T-cell (primary cell): ENCODE results near the gene IFNL3. TPM values are rescaled to one million over a fixed set of nuclear protein-coding genes. Genes with fewer than 3 reads are reported as not detected.
A peak's percentile ranks its signal among the peaks of the same experiment; 100 is the strongest.
"Not testable (repeated sequence)": the region's sequence is repeated elsewhere in the genome, so short reads cannot be mapped to it uniquely, and the experiment has no call there.

Source experiments
- ATAC-seq, 4 experiments: fragments of 200-7000 bp in 3 of 4; fragments of 150-1000 bp in 1 of 4; cut with Tn5 transposase; replicated peaks in 1 of 4; 1 replicate in 3 of 4; 2 replicates in 1 of 4; pipeline ENCODE4 v1.10.0; 2021; ENCODE audit warnings: moderate library complexity in 3 of 4, mild to moderate bottlenecking in 2 of 4, moderate number of reproducible peaks in 1 of 4
- CTCF ChIA-PET, 2 donors: fragments of 300-600 bp; sonication (Branson Sonifier 250); formaldehyde crosslinking; loops; one replicate each; lab custom pipeline; 2022; ENCODE audit warnings: antibody characterized with exemption in 2 of 2; lab: Charles Lee
- POLR2A ChIA-PET, 2 donors: fragments of 300-600 bp; sonication (Branson Sonifier 250); formaldehyde crosslinking; loops; one replicate each; lab custom pipeline; 2022; ENCODE audit warnings: antibody characterized with exemption in 2 of 2; lab: Charles Lee
- DNase-seq, 35 experiments: peaks; one replicate each; pipeline versions ENCODE4 v3.0.0 to v3.0.0-alpha.2; 2013 to 2023
- H3K27ac ChIP-seq: one replicate; pipeline ENCODE4 v1.5.1; 2013; ENCODE audit warnings: low read length
- H3K27me3 ChIP-seq, 2 experiments: replicated peaks in 1 of 2; 1 replicate in 1 of 2; 2 replicates in 1 of 2; pipeline versions ENCODE4 v1.6.1 to v1.7.0; 2013; ENCODE audit warnings: low read length in 1 of 2, mixed read lengths in 1 of 2; ENCODE audit not compliant: control insufficient read depth in 2 of 2, insufficient read depth in 2 of 2; ENCODE audit errors: extremely low read depth in 1 of 2
- H3K36me3 ChIP-seq, 2 donors: 1 replicate in 1 of 2; 2 replicates in 1 of 2; pipeline versions ENCODE4 v1.6.1 to v1.7.0; 2013; ENCODE audit warnings: low read length in 1 of 2; ENCODE audit not compliant: control insufficient read depth in 2 of 2, insufficient read depth in 1 of 2; ENCODE audit errors: extremely low read depth in 1 of 2
- H3K4me1 ChIP-seq, 2 experiments: 1 replicate in 1 of 2; 2 replicates in 1 of 2; pipeline versions ENCODE4 v1.6.1 to v1.7.0; 2013; ENCODE audit warnings: low read length in 2 of 2, mixed read lengths in 1 of 2; ENCODE audit not compliant: insufficient read depth in 2 of 2, control insufficient read depth in 1 of 2; ENCODE audit errors: extremely low read depth in 1 of 2
- H3K4me3 ChIP-seq, 2 donors: 1 replicate in 1 of 2; 2 replicates in 1 of 2; pipeline versions ENCODE4 v1.5.1 to v1.7.0; 2013; ENCODE audit warnings: mild to moderate bottlenecking in 2 of 2, low read length in 1 of 2, moderate library complexity in 1 of 2; ENCODE audit not compliant: control insufficient read depth in 1 of 2; ENCODE audit errors: extremely low read depth in 1 of 2
- H3K9me3 ChIP-seq: 2 replicates; pipeline ENCODE4 v1.7.0; 2013
- H3K27ac Mint-ChIP-seq, 2 donors: one replicate each; pipeline ENCODE4 v1.8.0; 2020 to 2021; ENCODE audit warnings: mild to moderate bottlenecking in 2 of 2, mixed read lengths in 2 of 2
- H3K27me3 Mint-ChIP-seq, 2 donors: one replicate each; pipeline ENCODE4 v1.8.0; 2021 to 2022; ENCODE audit warnings: mixed read lengths in 2 of 2
- H3K36me3 Mint-ChIP-seq: one replicate; pipeline ENCODE4 v1.8.0; 2021; ENCODE audit warnings: mixed read lengths
- H3K4me1 Mint-ChIP-seq, 3 donors: one replicate each; pipeline ENCODE4 v1.8.0; 2020 to 2022; ENCODE audit warnings: mixed read lengths in 3 of 3, mild to moderate bottlenecking in 1 of 3
- H3K4me3 Mint-ChIP-seq, 3 donors: one replicate each; pipeline ENCODE4 v1.8.0; 2020 to 2022; ENCODE audit warnings: mild to moderate bottlenecking in 3 of 3, mixed read lengths in 3 of 3, moderate library complexity in 3 of 3
- H3K9me3 Mint-ChIP-seq, 3 donors: one replicate each; pipeline ENCODE4 v1.8.0; 2020 to 2022; ENCODE audit warnings: mixed read lengths in 3 of 3
- WGBS: methylation state at CpG from one replicate; pipeline ENCODE4 v1.1.5; 2013; ENCODE audit warnings: missing lambda C conversion rate; ENCODE audit not compliant: insufficient coverage; 5-methylcytosine and 5-hydroxymethylcytosine counted together
- total RNA-seq, 35 experiments: library from RNA in 6 of 35; stranded (reverse) in 6 of 35; fragments of 120-200 nt in 1 of 35; gene quantifications; one replicate each; pipeline versions ENCODE4 v1.2.1 to v1.2.4 and lab custom pipeline; 2013 to 2026

The IFNL3 gene
- total RNA-seq, 5 donors from 2014 or later (not counting 1 experiment from before 2014, with no cell fraction given): not detected

GRCh38 chr19:39275578-39275977 lies 30.8 kb upstream of the IFNL3 start:
- H3K4me3 Mint-ChIP-seq: no peak overlapping the region
- H3K27me3 Mint-ChIP-seq: peaks cover 9 to 12% of the 10 kb centered on the region in 2 donors
- ATAC-seq: no peak
- H3K4me3 ChIP-seq: no peak overlapping the region
- ChIA-PET CTCF (no interaction called here), POLR2A (no interaction called here)
- H3K36me3 ChIP-seq: no peaks in the 10 kb centered on the region
- no peaks in the 10 kb centered on the region for H3K9me3 ChIP-seq
- no peaks in the 10 kb centered on the region for H3K4me1 Mint-ChIP-seq
- no peaks in the 10 kb centered on the region for H3K9me3 Mint-ChIP-seq
- H3K27ac Mint-ChIP-seq: no peak overlapping the region
- no peak overlapping the region for H3K27ac ChIP-seq
- 84% methylated on average over 5 of the region's 5 CpGs for WGBS
- DNase-seq: no peak
- H3K27me3 ChIP-seq: peaks cover 0 to 3% of the 10 kb centered on the region in 2 experiments
- H3K4me1 ChIP-seq: no peaks in the 10 kb centered on the region
- H3K36me3 Mint-ChIP-seq: no peaks in the 10 kb centered on the region

- H3K9me3 ChIP-seq, H3K27ac ChIP-seq, H3K27me3 ChIP-seq, H3K36me3 Mint-ChIP-seq, H3K36me3 ChIP-seq, H3K4me3 Mint-ChIP-seq, H3K4me1 Mint-ChIP-seq, DNase-seq, H3K4me3 ChIP-seq, CTCF ChIA-PET, H3K9me3 Mint-ChIP-seq, H3K4me1 ChIP-seq, ATAC-seq, H3K27ac Mint-ChIP-seq, POLR2A ChIA-PET: not testable (repeated sequence)
- peaks cover 14 to 16% of the 10 kb centered on the region in 2 donors for H3K27me3 Mint-ChIP-seq
- 80% methylated on average over 2 of the region's 5 CpGs for WGBS
These were observed 29.1 kb upstream of the IFNL3 start for GRCh38 chr19:39273859-39274258.

GRCh38 chr19:39270036-39270871 lies 25.4 kb upstream of the IFNL3 start:
- WGBS: 94% methylated on average over 2 of the region's 9 CpGs
- Histone ChIP-seq H3K27me3 (peaks cover 2 to 16% of the 10 kb centered on the region in 2 experiments), H3K4me3 (no peak overlapping the region), H3K27ac (no peak overlapping the region), H3K9me3 (no peaks in the 10 kb centered on the region), H3K36me3 (no peaks in the 10 kb centered on the region), H3K4me1 (peaks cover 0 to 3% of the 10 kb centered on the region in 2 experiments)
- Mint-ChIP-seq H3K27me3 (peaks cover 11 to 21% of the 10 kb centered on the region in 2 donors), H3K4me1 (peaks cover 0 to 1% (median 0%) of the 10 kb centered on the region in 3 donors), H3K9me3 (no peaks in the 10 kb centered on the region), H3K4me3 (no peak overlapping the region), H3K36me3 (no peaks in the 10 kb centered on the region), H3K27ac (no peak overlapping the region)
- no peak for ATAC-seq
- CTCF ChIA-PET: interaction anchor here in 1 of 2 donors (0.5 kb wide), 1 partner anchor 18 kb away, joined by 3 read pairs; no protein-coding TSS in a partner anchor
- POLR2A ChIA-PET: no interaction called here
- DNase-seq: no peak

- H3K9me3 Mint-ChIP-seq, DNase-seq, H3K9me3 ChIP-seq, ATAC-seq, H3K36me3 Mint-ChIP-seq, H3K27ac Mint-ChIP-seq, H3K36me3 ChIP-seq, H3K4me3 ChIP-seq, H3K4me1 Mint-ChIP-seq, POLR2A ChIA-PET, H3K27ac ChIP-seq, H3K4me3 Mint-ChIP-seq, CTCF ChIA-PET: not testable (repeated sequence)
- peaks cover 2 to 25% of the 10 kb centered on the region in 2 experiments for H3K27me3 ChIP-seq
- H3K4me1 ChIP-seq: peaks cover 0 to 11% of the 10 kb centered on the region in 2 experiments
- peaks cover 11 to 26% of the 10 kb centered on the region in 2 donors for H3K27me3 Mint-ChIP-seq
- 65% methylated on average over 6 of the region's 10 CpGs for WGBS
These were observed 24.6 kb upstream of the IFNL3 start for GRCh38 chr19:39269369-39269768.

GRCh38 chr19:39268531-39269223 lies 23.9 kb upstream of the IFNL3 start:
- peaks cover 15 to 32% of the 10 kb centered on the region in 2 donors for H3K27me3 Mint-ChIP-seq
- POLR2A ChIA-PET, CTCF ChIA-PET, H3K4me3 ChIP-seq, H3K27ac Mint-ChIP-seq, DNase-seq, H3K4me1 Mint-ChIP-seq, H3K36me3 ChIP-seq, H3K9me3 Mint-ChIP-seq, H3K36me3 Mint-ChIP-seq, H3K4me3 Mint-ChIP-seq, H3K9me3 ChIP-seq, H3K27ac ChIP-seq, ATAC-seq: not testable (repeated sequence)
- Histone ChIP-seq H3K27me3 (peaks cover 3 to 32% of the 10 kb centered on the region in 2 experiments), H3K4me1 (peaks cover 0 to 16% of the 10 kb centered on the region in 2 experiments)
- whole genome bisulfite sequencing: 40% methylated on average over 1 of the region's 10 CpGs

- H3K36me3 Mint-ChIP-seq, DNase-seq, H3K9me3 Mint-ChIP-seq, H3K4me3 ChIP-seq, CTCF ChIA-PET, H3K9me3 ChIP-seq, POLR2A ChIA-PET, H3K27ac ChIP-seq, H3K27ac Mint-ChIP-seq, H3K36me3 ChIP-seq, H3K4me3 Mint-ChIP-seq: not testable (repeated sequence)
- H3K27me3 ChIP-seq: peaks cover 4 to 37% of the 10 kb centered on the region in 2 experiments
- peaks cover 8 to 11% (median 8%) of the 10 kb centered on the region in 3 donors for H3K4me1 Mint-ChIP-seq
- peaks cover 21 to 38% of the 10 kb centered on the region in 2 donors for H3K27me3 Mint-ChIP-seq
- ATAC-seq: peak in 2 of 4 experiments; percentile 59 to 62
- WGBS: no CpG with 5 or more reads among the region's 1 CpG
- H3K4me1 ChIP-seq: peaks cover 0 to 16% of the 10 kb centered on the region in 2 experiments
These were observed 23.3 kb upstream of the IFNL3 start, which contains the start of gene IFNL2 for GRCh38 chr19:39268085-39268484. IFNL2 (plus strand) TSS chr19:39268396; CDS start chr19:39268569, 173 bp downstream.
